ENCODE results near the gene KRTAP12-1.

GRCh38 chr21:44667612-44668011 lies 14.4 kb downstream of the KRTAP12-1 start:
- TF ChIP-seq CTCF (IDR thresholded peaks at IDR 0.05; ENCODE audit: insufficient read depth, low read length) (no peak), GABPA (IDR thresholded peaks at IDR 0.05; ENCODE audit: low read depth) (no peak), POLR2AphosphoS5 (IDR thresholded peaks at IDR 0.05; ENCODE audit: low read depth) (no peak)
- TF ChIP-seq, protein P1, sequence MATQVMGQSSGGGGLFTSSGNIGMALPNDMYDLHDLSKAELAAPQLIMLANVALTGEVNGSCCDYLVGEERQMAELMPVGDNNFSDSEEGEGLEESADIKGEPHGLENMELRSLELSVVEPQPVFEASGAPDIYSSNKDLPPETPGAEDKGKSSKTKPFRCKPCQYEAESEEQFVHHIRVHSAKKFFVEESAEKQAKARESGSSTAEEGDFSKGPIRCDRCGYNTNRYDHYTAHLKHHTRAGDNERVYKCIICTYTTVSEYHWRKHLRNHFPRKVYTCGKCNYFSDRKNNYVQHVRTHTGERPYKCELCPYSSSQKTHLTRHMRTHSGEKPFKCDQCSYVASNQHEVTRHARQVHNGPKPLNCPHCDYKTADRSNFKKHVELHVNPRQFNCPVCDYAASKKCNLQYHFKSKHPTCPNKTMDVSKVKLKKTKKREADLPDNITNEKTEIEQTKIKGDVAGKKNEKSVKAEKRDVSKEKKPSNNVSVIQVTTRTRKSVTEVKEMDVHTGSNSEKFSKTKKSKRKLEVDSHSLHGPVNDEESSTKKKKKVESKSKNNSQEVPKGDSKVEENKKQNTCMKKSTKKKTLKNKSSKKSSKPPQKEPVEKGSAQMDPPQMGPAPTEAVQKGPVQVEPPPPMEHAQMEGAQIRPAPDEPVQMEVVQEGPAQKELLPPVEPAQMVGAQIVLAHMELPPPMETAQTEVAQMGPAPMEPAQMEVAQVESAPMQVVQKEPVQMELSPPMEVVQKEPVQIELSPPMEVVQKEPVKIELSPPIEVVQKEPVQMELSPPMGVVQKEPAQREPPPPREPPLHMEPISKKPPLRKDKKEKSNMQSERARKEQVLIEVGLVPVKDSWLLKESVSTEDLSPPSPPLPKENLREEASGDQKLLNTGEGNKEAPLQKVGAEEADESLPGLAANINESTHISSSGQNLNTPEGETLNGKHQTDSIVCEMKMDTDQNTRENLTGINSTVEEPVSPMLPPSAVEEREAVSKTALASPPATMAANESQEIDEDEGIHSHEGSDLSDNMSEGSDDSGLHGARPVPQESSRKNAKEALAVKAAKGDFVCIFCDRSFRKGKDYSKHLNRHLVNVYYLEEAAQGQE (IDR thresholded peaks at IDR 0.05; ENCODE audit: insufficient replicate concordance, low read depth) = no peak

All from HL-60 (cell line).